Measurements from ENCODE around the gene NAT16. TPM values are rescaled to one million over a fixed set of nuclear protein-coding genes. Genes with fewer than 3 reads are reported as not detected.
"Not testable (repeated sequence)": the region's sequence is repeated elsewhere in the genome, so short reads cannot be mapped to it uniquely, and the experiment has no call there.

The NAT16 gene
- total RNA-seq, 1 donor from 2014 or later = not detected

DNA sequence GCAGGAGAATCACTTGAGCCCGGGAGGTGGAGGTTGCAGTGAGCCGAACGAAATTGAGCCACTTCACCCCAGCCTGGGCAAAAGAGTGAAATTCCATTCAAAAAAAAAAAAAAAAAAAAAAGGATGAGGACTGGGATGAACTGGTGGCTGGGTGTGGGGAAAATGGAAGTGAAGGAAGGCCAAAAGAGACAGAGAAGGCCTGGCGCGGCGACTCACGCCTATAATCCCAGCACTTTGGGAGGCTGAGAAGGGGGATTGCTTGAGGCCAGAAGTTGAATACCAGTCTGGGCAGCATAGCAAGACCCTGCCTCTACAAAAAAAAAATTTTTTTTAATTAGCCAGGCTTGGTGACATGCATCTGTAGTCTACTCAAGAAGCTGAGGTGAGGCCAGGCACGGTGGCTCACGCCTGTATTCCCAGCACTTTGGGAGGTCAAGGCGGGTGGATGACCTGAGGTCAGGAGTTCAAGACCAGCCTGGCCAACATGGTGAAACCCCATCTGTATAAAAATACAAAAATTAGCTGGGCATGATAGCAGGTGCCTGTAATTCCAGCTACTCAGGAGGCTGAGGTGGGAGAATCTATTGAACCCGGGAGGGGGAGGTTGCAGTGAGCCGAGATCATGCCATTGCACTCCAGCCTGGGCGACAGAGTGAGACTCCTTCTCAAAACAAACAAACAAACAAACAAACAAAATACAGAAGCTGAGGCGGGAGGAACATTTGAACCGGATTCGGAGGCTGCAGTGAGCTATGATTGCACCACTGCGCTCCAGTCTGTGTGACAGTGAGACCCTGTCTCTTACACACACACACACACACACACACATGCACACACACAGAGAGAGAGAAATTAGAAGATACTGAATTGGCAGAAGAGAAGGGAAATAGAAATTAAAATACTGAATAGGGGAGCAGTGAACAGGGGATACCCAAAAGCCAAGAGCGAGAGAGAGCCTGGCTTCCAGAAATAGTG lies 47.2 kb downstream of the NAT16 start:
- intact Hi-C loops (cut with micrococcal nuclease) = not testable (repeated sequence)

DNA sequence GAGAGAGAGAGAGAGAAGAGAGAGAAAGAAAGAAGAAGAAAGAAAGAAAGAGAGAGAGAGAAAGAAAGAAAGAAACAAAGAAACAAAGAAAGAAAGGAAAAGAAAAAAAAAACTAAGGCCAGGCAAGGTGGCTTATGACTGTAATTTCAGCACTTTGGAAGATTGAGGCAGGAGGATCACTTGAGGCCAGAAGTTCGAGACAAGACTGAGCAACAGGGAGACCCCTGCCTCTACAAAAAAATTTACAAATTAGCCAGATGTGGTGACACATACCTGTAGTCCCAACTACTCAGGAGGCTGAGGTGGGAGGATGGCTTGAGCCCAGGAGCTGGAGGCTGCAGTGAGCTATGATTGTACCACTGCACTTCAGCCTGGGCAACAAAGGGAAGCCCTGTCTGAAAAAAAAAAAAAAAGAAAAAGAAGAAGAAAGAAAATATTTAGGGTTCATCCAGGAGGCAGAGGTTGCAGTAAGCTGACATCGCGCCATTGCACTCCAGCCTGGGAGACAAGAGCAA lies 50.4 kb downstream of the NAT16 start:
- intact Hi-C loops (cut with micrococcal nuclease) = no loop called here

DNA sequence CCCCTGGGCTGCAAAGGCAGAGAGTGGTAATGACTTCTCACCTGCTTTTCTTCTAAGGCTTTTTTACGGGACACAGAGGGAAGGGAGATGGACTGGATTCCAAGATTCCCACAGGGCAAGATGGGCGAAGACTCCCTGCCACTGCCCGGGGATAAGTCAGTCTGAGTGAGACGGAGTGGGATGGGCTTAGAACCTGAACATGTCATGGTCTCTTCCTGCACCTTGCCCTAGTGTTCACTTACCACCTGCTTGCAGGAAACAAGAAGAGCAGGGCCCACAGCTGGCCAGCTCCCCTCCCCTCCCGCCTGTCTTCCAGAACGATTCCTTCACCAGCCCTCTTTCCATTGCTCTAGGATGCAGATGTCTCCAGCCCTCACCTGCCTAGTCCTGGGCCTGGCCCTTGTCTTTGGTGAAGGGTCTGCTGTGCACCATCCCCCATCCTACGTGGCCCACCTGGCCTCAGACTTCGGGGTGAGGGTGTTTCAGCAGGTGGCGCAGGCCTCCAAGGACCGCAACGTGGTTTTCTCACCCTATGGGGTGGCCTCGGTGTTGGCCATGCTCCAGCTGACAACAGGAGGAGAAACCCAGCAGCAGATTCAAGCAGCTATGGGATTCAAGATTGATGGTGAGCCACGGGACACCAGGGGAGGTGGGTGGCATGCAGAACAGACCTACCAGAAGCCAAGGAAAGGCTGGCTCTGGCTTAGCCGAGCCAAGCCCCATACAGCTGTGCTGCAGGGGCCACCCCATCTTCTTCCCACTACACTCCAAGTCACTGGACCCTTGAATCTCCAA lies 51.9 kb downstream of the NAT16 start:
- intact Hi-C loops (cut with micrococcal nuclease) = no loop called here

GRCh38 chr7:101127460-101128039 lies 52.5 kb downstream of the NAT16 start:
- intact Hi-C loops (cut with micrococcal nuclease) = no loop called here

GRCh38 chr7:101126651-101127459 lies 53.2 kb downstream of the NAT16 start, which contains the start of gene SERPINE1:
Gene SERPINE1, plus strand, starts transcription at chr7:101127104. Its CDS starts 1,290 bp downstream, at chr7:101128394.
- intact Hi-C loops (cut with micrococcal nuclease) = no loop called here

- intact Hi-C loops (cut with micrococcal nuclease) = no loop called here
Observed at GRCh38 chr7:101125989-101126650, 54.0 kb downstream of the NAT16 start.

DNA sequence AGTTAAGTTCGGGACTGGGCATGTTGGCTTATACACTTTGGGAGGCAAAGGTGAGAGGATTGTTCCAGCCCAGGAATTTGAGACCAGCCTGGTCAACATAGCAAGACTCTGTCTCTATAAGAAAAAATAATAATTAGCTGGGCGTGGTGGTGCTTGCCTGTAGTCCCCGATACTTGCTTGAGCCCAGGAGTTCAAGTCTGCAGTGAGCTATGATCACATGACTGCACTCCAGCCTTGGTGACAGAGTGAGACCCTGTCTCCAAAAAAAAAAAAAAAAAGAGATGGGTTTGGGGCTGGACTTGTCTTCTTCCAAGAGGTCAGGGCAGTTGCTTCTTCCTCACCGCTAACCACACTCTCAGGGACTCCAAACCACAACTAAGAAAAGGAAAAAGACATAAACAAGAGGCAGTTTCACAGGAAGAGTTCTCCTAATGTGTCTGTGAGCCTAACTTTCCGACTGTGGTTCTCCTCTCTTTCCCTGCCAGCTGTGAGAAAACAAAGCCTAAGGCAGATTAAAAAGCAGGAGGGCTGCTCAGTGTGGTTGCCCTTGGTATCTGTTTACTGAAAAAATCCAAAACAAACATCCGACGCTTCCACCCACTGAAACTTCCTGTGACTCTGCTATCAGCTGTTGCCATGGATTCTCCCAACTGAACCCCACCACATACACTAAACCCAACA lies 55.6 kb downstream of the NAT16 start:
- intact Hi-C loops (cut with micrococcal nuclease) = no loop called here

GRCh38 chr7:101123703-101124068 lies 56.4 kb downstream of the NAT16 start:
- intact Hi-C loops (cut with micrococcal nuclease) = no loop called here

DNA sequence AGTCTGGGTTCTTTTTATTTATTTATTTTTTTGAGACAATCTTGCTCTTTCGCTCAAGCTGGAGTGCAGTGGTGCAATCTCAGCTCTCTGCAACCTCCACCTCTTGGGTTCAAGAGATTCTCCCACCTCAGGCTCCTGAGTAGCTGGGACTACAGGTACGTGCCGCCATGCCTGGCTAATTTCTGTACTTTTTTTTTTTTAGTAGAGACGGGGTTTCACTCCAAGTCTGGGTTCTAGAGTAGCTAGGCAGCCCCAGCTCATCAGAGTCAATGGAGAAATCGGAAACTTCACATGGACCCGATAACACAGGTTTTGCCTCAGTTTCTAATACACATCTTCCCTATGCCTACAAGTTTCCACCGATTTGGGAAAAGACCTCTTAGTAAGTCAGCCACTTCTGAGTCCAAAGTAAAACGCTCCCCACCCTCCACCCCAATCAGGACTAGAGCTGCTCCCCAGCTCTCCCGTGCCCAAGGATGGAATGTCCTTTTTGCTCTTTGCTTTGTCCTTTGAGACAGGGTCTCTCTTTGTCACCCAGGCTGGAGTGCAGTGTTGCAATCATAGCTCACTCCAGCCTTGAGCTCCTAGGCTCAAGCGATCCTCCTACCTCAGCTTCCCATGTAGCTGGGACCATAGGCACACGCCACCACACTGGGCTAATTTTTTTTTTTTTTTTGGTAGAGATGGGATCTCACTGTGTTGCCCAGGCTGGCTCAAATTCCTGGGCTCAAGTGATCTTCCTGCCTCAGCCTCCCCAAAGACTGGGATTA lies 57.0 kb downstream of the NAT16 start:
- intact Hi-C loops (cut with micrococcal nuclease) = no loop called here

DNA sequence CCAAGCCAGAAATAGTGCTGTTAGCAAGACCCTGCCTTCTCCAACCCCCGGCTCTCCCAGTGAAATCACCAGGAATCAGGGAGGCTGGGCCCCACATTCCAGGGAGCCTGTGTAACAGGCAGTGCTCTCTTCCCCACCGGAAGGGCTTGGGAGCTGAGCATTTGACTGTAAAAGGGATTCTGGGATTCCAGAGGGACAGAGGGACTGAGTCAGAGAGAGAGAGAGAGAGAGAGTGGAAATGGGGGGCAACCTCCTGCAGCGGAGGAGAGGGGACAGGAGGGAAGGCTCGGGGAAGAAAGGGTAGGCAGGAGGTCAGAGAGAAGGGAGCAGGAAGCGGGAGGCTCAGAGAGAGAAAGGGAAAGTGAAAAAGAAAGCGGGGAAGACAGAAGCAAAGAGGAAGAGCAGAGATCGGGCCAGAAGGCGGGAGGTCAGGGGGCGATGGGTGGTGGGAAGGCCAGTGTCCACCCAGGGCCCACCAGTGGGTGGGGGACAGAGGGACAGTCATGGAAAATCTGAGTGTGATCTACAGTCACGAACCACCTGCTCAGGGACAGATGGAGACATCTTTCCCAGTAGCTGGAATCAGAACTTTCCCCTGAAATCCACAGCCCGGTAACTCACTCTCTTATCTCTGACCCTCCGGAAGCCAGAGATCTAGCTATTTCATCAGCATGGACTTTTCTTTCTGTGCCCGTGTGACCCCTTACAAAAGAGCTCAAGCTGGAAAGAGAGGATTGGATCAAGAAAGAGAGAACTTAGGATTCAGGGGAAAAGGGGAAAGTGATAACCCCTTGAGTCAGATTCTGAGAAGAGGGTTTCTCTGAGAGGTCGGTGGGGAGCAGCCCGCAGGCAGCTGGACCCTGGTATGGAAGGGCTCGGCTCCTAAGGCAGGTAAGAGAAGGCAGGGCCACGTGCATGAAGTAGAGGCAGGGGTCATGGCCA lies 57.8 kb downstream of the NAT16 start:
- intact Hi-C loops (cut with micrococcal nuclease) = no loop called here

DNA sequence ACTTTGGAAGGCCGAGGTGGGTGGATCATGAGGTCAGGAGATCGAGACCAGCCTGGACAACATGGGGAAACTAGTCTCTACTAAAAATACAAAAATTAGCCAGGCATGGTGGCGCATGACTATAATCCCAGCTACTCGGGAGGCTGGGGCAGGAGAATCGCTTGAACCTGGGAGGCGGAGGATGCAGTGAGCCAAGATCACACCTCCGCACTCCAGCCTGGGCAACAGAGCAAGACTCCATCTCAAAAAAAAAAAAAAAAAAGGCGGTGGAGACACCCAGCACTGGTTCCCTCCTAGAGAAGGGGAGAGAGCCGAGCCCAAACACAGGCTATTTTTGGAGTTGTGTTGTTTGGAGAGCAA lies 58.5 kb downstream of the NAT16 start:
- intact Hi-C loops (cut with micrococcal nuclease) = not testable (repeated sequence)

Other genes starting within 250 kb of the NAT16 start
- gene MUC3A, start 230.8 kb downstream of the NAT16 start, total RNA-seq = not detected in 2 replicates
- 0.48 TPM in 2 replicates for gene MUC12, start 210.7 kb downstream of the NAT16 start, total RNA-seq
- not detected in 2 replicates for gene MUC17, start 160.2 kb downstream of the NAT16 start, total RNA-seq
- gene TRIM56, start 94.8 kb downstream of the NAT16 start, total RNA-seq = 60.0 and 61.6 TPM in 2 replicates
- 0.14 and 0.27 TPM in 2 replicates for gene SERPINE1, start 53.2 kb downstream of the NAT16 start, total RNA-seq
- gene AP1S1, start 25.8 kb downstream of the NAT16 start, total RNA-seq = 37.3 and 41.7 TPM in 2 replicates
- 0.23 and 0.34 TPM in 2 replicates for gene VGF, start 14.7 kb downstream of the NAT16 start, total RNA-seq
- not detected in 2 replicates for gene MOGAT3, start 20.7 kb upstream of the NAT16 start, total RNA-seq
- gene PLOD3, start 37.3 kb upstream of the NAT16 start, total RNA-seq = 72.4 and 78.6 TPM in 2 replicates
- gene ZNHIT1, start 37.9 kb upstream of the NAT16 start, total RNA-seq = 60.3 and 66.8 TPM in 2 replicates
- 21.8 and 23.1 TPM in 2 replicates for gene CLDN15, start 57.5 kb upstream of the NAT16 start, total RNA-seq
- 112 and 113 TPM in 2 replicates for gene FIS1, start 64.8 kb upstream of the NAT16 start, total RNA-seq
- 7.1 and 7.6 TPM in 2 replicates for gene IFT22, start 141.5 kb upstream of the NAT16 start, total RNA-seq
- gene COL26A1, start 182.6 kb upstream of the NAT16 start, total RNA-seq = not detected in 2 replicates

Measured in T-helper 2 cell treated with Interferon-gamma antibody and Interleukin-4, amounts not matched to agents 100 ng/mL and 5 ng/mL, for 36 hours (primary cell).